ENCODE measurements around the gene ASB5.

DNA sequence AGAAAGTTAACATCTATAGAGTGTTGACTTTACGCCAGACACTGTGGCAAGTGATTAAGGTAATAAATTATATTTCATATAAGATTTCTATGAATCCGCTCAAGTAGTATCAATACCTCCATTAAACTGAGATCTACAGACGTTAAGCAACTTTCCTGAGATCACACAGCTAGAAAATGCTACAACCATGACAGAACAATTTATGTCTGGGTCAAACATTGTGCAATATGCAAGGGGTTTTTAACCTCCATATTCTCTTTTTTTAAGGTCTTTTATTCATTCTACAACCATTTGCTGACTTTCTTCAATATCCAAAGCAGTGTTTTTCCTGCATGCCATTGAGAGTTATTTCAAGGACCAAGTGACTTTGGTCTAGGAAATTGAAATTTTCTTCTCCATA is 10.9 kb downstream of the ASB5 start:
- TF ChIP-seq POLR2AphosphoS5 (IDR thresholded peaks at IDR 0.05; ENCODE audit: low read depth, low read length) (no peak), SPI1 (IDR thresholded peaks at IDR 0.05; ENCODE audit: low read depth, low read length) (no peak), POLR2A (IDR thresholded peaks at IDR 0.05; ENCODE audit: low read depth, low read length) (no peak), TAF1 (IDR thresholded peaks at IDR 0.05; ENCODE audit: low read depth, low read length) (no peak), POU2F2 (IDR thresholded peaks at IDR 0.05; ENCODE audit: low read depth, low read length) (no peak)
